GM18505 (cell line): ENCODE measurements around the gene CAMK1G.

ENCODE experiments used
- ATAC-seq: cut with Tn5 transposase; IDR thresholded peaks from one replicate; pipeline ENCODE4 v1.9.1; 2021; ENCODE audit not compliant: unreplicated experiment
- POLR2A ChIP-seq: IDR thresholded peaks from 4 replicates; pipeline ENCODE4 v1.6.1; 2011; ENCODE audit warnings: borderline replicate concordance; ENCODE audit not compliant: insufficient read depth, insufficient read length; ENCODE audit errors: extremely low read depth

Gene CAMK1G

GRCh38 chr1:209584231-209584672 is 738 bp downstream of the CAMK1G start:
- TF ChIP-seq POLR2A: no peak
- ATAC-seq: no peak

GRCh38 chr1:209585197-209585596 is 1.7 kb downstream of the CAMK1G start:
- no peak for TF ChIP-seq POLR2A
- ATAC-seq: no peak

- no peak for ATAC-seq
- TF ChIP-seq POLR2A: no peak
Measured at GRCh38 chr1:209585672-209586071, 2.2 kb downstream of the CAMK1G start.

- no peak for TF ChIP-seq POLR2A
- no peak for ATAC-seq
Measured at GRCh38 chr1:209586221-209586740, 2.8 kb downstream of the CAMK1G start.

GRCh38 chr1:209587789-209588188 is 4.3 kb downstream of the CAMK1G start:
- no peak for ATAC-seq
- no peak for TF ChIP-seq POLR2A

- no peak for ATAC-seq
- no peak for TF ChIP-seq POLR2A
Measured at GRCh38 chr1:209589440-209589839, 5.9 kb downstream of the CAMK1G start.

GRCh38 chr1:209589863-209590262 is 6.3 kb downstream of the CAMK1G start:
- no peak for ATAC-seq
- no peak for TF ChIP-seq POLR2A

GRCh38 chr1:209590405-209590804 is 6.9 kb downstream of the CAMK1G start:
- ATAC-seq: no peak

GRCh38 chr1:209593747-209594146 is 10.2 kb downstream of the CAMK1G start:
- ATAC-seq: no peak
- TF ChIP-seq POLR2A: no peak

More at GRCh38 chr1:209590405-209590804, 6.9 kb downstream of the CAMK1G start:
- no peak for TF ChIP-seq POLR2A

- no peak for ATAC-seq
- TF ChIP-seq POLR2A: no peak
Measured at GRCh38 chr1:209594440-209594839, 10.9 kb downstream of the CAMK1G start.

- TF ChIP-seq POLR2A: no peak
- ATAC-seq: no peak
Measured at GRCh38 chr1:209595028-209595427, 11.5 kb downstream of the CAMK1G start.

- no peak for TF ChIP-seq POLR2A
- no peak for ATAC-seq
Measured at GRCh38 chr1:209595599-209596285, 12.2 kb downstream of the CAMK1G start.

GRCh38 chr1:209597499-209597898 is 14.0 kb downstream of the CAMK1G start:
- ATAC-seq: no peak
- no peak for TF ChIP-seq POLR2A

- ATAC-seq: no peak
- TF ChIP-seq POLR2A: no peak
Measured at GRCh38 chr1:209598227-209598626, 14.7 kb downstream of the CAMK1G start.
